HL-60/S4 (cell line): ENCODE data around the gene NTN1.

Source experiments
- in situ Hi-C: fragments of 300-500 bp; cut with MboI; formaldehyde crosslinking; loops from 2 replicates; pipeline ENCODE4 v1.14.3; 2022; ENCODE audit warnings: low sequenced_read_pairs

The NTN1 gene

DNA sequence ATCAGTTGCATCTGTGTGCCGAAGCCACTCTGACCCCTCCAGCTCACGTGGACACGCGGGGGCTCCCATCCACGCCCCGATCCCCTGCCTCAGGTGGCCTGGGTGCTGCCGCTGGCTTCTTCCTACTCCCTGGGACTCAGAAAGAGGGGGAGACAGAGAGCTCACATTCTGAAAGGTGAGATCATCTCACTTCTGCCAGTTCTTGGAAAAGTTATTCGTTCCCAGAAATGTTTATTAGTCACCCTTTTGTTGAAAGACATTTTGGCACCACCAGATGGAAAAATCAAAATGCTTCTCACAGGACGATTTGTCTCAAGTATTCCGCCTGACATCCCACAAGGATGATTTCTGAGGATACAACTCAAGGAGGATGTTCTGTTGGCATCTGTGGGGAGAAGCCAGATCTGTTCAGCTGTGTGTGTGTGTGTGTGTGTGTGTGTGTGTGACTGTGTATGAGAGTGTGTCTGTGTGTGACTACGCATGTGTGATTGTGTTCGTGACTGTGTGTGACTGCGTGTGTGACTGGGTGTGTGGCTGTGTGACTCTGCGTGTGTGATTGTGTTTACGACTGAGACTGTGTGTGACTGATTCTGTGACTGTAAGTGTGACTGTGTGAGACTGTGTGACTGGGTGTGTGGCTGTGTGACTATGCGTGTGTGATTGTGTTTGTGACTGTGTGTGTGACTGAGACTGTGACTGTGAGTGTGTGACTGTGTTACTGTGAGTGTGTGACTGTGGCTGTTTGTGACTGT lies 207.3 kb downstream of the NTN1 start:
- in situ Hi-C loops = no loop called here

DNA sequence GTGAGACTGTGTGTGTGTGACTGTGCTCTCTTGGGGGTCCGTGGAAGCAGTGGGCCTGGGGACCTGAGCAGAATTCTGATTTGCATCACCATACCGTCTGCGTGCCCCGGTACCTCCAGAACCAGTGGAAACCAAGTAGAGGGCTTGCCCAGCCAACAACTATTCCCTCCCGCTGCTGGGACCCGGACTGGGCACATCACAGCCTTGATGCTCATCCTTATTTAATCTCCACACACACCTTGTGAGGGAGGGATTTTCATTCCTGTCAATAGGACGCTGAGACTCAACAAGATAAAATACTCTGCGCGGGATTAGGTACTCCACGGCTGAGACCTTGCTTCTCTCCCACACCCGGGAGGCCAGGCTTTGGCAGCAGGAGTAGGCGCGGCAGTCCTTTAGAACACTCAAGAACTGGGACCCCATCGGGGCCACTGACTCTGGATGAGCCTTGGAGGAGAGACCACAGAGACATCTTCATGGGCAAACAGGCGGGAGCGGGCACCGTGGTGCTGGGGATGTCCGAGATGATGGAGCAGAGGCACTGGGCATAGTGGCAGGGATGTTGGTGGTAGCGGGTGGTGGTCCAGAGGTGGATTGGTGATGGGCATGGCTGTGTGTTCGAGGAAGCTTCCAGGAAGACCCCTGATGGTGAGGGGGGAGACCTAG lies 208.0 kb downstream of the NTN1 start:
- in situ Hi-C loops = no loop called here

DNA sequence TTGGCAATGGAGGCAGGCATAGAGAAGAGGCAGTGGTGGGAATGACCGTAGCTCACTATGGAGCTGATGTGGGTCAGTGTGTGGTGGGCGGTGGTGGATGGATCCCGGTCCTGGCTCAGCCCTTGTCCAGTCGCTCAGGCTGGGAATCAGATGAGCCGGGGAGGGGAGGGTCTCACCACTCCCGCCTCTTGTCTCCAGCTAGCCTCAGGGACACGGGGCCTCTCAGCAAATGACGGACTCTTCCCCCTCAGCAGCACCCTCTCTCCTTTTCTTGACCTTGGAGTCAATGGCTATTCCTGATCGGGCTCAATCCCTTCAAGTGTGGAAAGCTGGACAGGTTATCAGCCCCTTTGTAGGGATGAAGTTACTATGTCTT lies 208.5 kb downstream of the NTN1 start:
- in situ Hi-C loops = no loop called here

DNA sequence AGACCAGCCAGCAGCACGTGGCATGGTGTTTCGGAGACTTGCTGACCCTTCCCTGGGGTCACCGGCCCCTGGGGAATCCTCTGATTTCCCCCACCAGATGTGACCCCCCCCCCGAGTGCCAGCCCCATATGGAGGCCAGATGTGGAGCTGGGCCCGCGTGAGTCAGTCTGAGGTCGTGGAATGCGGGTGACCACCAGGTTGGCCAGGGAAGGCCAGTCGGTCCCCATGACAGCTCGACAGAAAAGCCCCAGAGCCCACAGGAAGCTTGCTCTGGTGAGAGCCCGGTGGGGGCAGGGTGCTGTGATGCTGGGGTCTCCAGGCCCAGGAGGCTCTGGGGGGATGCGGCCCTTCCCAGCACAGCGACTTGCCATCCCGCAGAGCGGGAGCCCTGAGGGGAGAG lies 209.0 kb downstream of the NTN1 start:
- in situ Hi-C loops = no loop called here

DNA sequence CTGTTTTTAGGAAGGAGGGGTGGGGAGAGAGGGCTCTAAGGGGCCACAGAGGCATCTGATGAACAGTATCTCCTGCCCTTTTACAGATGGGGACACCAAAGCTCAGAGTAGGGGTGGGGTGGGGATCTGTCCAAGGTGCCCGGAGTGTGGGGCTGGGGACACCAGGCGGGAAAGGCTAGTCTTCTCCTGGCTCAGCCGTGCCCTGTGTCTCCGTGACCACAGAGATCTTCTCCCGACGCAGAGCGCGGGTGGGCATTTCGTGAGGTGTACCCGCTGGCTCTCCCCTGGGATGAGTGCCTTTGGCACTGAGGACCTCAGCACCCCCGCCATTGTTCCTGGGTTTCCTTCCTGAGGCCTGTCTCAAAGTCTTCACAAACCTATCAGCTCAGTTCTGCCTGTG lies 209.6 kb downstream of the NTN1 start:
- in situ Hi-C loops = no loop called here

DNA sequence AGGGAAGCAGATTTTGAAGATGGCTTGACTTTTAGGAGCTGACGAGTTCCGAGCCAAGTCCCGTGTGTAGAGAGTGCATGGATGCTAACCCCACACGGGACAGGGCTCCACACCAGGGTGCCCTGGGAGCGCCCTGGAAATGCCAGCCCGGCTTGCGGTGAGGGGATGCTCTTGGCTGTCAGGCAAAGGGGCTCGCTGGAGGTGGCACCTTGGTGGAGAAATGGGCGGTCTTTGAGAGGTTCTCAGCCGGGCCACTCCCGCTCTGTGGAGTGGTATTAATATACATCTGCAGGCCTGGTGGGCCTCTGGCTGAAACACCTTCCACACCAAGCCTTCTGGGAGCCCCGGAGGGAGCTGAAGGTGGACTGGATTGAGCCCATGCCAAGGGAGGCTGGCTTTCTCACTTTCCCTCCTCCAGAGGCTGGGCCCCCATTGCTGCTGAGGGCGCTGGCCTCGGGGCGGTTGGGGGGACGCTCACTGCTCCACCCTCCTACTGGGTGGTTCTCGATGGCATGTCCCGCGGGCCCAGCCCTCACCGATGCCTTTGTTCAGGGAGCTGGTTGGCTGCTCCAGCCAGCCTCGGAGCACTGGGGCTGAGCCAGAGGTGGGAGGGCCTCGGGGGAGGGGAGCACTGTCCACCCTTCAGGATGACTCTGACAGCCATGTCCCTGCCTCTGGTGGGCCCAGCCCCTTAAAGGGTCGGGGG lies 210.3 kb downstream of the NTN1 start:
- in situ Hi-C loops = no loop called here

DNA sequence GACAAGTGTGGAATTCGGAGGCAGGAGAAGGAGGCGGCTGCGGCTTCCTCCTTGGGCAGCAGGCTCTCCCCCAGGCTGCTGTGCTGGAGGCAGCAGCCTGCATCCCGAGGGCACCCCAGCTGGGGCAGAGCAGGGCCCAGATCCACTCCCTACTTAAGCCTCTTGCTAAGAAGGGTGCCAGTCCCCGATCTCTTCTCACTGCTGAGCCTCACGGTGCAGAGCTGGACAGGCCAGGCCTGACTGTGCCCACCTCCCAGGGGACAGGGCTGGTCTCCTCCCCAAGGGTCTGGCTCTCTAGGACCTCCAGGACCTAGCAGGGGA lies 210.8 kb downstream of the NTN1 start:
- in situ Hi-C loops = no loop called here

DNA sequence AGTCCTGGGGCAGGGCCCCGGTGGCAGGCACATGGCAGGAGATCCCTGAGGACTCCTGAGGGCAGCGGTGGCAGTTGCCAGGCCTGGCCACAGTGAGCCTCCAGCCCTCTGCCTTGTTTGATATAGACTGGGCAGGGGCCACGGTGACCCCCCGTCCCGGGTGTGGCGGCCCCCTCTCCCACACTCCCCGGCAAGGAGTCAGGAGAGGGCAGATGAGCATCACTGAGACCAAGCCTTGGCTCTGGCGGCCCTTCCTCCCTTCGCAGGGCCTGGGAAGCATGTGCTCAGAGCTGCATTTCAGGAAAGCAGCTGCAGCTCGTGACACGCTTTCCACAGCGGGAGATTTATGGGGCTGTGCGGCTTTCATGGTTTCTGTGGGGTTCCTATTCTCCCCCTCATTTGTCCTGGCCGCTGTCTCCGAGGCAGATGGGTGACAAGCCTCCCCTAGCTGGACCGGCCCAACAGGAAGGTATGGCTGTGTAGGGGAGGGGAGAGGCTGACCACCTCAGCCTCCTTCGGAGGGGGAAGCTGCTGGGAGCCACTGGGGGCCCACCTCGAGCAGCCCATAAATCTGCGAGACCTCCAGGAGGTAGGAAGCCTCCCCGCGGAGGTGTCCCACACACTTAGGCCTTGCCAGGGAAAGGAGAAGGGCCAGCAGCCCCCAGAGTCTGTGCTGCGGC lies 211.4 kb downstream of the NTN1 start:
- in situ Hi-C loops = no loop called here

DNA sequence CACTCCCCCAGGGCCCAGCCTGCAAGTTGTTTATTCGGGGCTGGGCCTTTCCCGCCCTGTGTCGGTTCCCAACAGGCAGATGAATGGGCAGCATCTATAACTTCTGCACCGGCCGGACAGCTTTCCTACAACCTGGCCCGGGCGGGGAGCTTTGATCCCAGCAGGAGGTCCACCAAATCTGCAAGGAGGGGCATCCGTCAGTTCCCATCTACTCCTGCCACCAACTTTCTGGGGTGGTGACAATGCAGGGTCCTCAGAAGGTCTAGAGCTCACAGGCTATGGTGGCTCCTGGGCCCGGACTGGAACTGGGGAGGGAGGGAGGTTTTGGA lies 211.9 kb downstream of the NTN1 start:
- in situ Hi-C loops = no loop called here

DNA sequence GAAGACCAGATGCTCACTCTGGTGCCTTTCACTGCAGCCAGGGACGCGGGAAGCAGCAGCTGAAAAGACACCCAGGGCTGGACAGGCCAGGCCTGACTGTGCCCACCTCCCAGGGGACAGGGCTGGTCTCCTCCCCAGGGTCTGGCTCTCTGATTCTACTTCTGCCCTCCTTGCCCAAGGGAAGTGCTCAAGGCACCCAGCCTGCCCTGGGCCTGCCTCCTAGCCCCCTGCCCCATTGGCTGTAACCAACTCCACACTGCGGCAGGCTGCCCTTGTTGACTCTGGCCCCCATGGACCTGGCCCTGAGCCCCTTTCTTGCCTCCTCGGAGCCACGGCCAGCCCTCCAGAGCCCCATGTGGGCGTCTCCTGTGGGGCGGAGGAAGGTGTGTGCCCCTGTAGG lies 212.5 kb downstream of the NTN1 start:
- in situ Hi-C loops = no loop called here

DNA sequence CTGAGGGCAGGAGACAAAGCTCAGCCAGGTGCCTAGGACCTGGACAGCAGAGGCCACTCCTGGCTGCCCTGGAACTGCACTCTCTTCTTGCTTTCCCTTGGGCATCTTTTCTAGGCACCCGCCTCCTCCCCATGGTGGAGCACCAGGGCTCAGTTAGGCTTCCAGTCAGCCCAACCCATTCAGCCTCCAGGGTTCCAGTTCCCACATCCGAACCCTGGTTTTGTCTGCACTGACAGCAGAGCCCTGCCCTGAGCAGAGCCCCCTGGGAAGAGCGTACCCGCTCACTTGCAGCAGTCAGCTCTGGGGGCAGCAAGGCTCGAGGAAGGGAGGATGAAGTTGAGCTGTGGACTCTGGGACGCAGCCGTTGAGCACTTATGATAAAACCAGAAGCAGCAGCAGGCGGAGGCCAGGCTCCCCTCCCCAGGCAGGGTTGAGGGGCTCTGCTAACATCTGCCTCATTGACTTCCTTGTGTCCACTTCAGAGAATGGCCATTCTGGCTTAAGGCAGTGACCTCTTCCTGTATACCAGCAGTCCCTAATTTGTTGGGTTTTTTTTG lies 213.2 kb downstream of the NTN1 start:
- in situ Hi-C loops = no loop called here

DNA sequence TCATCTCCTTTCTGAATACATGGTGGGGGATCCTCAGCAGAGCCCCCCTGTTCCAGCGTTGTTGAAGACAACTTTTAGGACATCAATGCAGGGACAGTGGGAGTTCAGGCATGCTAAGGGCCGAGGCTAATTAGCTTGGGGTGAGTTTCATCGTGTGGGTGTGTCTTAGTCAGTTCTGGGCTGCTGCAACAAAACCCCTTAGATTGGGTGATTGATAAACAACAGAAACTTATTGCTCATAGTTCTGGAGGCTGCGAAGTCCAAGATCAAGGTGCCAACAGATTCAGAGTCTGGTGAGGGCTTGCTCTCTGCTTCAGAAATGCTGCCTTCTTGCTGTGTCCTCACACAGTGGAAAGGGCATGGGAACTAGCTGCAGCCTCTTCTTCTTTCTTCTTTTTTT lies 214.0 kb downstream of the NTN1 start:
- in situ Hi-C loops = no loop called here

DNA sequence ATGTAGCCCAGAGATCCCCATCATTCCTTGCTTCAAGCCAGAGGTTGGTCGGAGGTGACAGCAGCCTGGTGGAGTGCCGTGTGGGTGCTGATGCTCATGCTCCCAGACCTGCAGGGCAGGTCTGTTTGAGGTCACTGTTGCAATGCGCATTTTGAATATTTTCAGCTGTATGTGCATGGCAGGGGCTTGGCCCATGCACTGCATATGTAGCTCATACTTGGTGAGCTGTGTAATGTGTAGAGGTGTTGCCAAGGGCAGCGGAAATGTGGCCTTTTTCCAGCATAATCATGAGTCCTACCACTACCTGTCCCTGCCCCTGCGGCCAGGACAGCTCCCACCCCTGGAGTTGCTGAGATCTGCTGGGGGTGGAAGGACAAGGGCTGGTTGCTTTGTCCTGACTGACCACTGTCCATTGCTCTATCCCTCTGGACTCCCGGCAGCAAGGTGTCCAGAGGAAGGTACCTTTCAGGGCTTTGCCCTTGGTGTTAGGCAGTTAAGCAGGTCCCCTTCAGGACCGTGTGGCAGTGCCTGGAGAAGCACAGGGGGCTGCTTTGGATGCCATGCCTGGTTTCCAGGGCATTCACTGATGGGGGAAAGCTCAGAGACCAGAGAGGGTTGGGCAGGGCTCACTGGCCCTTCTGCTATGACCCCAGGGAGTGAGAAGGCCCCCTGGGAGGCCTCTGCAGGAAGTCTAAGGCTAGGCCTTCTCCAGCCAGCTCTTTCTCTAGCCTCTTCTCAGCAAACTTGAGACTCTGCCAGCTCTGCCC lies 215.2 kb downstream of the NTN1 start:
- in situ Hi-C loops = no loop called here

DNA sequence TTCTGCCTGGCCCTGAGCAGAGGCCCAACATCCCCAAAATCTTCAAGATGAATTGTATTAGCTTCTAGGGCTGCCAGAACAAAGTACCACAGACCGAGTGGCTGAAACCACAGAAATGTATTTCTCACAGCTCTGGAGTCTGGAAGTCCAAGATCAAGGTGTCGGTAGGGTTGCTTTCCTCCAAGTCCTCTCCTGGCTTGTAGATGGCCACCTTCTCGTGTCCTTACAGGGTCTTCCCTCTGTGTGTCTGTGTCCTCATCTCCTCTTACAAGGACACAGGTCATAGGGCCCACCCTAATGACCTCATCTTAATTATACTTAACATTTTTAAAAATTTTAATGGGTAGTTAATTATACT lies 215.7 kb downstream of the NTN1 start:
- in situ Hi-C loops = no loop called here

DNA sequence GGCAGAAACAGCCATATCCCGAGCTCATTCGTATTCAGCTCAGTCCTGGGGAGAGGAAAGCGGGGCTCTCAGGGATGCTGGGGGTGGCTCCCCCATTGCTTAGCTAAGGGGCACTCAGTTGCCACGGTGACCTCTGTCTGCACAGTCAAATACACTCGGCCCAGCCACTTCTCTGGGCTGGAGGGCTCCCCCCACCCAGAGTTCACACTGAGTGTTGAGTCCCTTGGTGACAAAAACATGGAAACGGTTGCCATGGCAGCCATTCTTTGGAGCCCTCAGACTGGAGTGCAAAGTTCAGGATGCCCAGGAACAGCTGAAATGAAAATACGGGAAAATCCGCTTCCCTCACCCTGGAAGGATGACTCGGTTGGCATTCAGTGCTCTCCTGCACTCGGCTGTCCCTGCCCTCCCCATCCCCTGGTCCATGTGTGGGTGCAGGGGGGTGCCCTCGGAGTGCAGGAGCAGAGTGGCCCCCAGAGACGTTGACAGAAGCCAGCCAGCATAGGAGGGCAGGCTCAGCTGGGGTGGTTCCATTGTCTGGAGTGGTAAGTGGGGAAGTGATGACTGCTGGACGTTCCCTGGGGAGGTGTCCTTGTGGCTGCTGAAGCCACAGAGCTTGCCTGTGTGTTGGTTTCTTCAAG lies 216.5 kb downstream of the NTN1 start:
- in situ Hi-C loops = no loop called here

DNA sequence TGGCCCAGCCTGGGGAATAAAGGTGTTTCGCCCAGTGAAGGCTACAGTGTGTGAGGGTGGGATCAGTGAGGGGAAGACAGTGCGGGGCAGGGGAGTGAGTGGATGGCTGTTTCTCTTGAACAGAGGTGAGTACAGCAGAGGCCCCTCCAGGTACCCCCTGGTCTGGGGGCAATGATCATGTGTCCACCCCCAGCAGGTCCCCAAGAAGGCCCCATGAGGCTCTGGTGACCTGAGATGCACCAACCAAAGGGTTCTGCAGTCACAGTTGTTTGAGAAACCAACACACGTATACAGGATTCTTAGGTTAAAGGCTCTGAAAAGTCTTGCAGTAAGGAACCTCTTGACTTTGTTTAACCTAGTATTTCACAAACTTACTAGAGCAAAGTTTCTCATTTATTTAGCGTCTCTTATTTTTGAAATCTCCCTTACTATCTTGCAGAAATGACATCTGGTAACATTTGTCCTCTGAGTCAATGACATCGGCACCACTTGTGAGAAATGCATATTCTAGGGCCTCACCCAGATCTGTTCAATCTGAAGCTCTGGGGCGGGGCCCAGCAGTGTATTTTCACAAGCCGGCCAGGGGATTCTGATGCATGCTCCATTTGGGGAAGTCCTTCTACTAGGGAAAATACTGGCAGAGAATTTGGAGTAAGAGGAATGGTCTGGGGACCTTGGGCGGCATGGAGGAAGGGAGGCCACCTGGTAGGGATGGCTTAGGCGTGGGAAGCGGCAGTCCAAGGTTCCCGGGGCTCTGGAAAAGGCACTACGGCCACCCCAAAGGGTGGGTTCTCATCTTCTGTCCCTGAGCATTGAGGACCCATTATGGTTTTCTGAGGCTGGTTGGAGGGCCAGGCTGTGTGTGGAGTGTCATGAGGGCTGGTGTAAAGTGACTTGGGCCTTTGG lies 217.3 kb downstream of the NTN1 start:
- in situ Hi-C loops = no loop called here

DNA sequence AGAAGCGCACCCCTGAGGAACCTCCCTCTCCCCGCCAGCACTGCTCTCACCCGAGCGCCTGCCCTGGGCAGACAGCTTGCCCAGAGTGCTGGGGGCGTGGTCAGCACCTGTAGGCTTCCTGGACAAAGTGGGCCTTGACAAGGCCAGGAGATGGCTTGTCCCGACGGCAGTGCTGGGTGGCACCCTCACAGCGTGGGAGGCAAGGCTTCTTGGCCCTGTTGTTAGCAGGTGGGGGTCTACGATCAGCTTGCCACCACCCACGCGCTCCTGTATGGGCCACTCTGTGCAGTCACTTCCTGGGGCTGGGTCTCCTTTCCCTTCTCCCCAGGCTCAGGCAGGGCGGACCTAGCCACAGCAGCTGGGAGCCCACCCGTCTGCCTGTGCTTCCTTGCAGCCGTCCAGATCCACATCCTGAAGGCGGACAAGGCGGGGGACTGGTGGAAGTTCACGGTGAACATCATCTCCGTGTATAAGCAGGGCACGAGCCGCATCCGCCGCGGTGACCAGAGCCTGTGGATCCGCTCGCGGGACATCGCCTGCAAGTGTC lies 218.0 kb downstream of the NTN1 start:
- in situ Hi-C loops = no loop called here

DNA sequence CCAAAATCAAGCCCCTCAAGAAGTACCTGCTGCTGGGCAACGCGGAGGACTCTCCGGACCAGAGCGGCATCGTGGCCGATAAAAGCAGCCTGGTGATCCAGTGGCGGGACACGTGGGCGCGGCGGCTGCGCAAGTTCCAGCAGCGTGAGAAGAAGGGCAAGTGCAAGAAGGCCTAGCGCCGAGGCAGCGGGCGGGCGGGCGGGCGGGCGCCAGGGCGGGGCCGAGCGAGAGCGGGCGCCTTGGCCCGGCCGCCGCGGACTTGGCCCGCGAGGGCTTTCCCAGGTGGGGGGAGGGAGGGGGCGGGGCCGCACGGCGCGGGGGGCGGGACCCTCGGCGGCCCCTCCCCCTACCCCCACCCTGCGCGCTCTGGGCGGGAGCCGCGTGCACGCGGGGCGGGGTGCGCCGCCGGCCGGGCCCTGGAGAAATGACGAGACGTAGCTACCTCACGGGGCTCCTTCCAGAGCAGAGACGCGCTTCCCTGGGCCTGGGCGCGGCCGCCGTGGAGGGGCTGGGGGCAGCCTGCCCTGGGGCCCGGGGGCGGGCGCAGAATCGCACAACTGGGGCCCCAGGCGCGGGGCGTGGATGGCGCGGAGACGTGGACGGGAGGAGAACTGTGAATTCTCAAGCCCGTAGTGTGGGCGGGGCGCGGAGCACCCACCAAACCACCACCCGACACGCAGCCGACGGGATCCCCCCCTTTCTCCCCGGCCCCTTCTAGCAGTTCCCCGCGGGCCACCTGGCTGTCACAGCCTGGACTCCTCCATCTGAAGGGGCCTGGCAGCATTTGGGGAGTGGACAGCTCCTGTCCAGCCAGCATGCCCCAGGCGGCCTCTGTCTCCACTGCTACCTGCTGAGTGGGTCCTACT lies 218.7 kb downstream of the NTN1 start:
- in situ Hi-C loops = no loop called here
